Measurements from ENCODE around the gene UBE2L6.

- no peak for TF ChIP-seq CTCF (IDR thresholded peaks at IDR 0.05)
- no peak for TF ChIP-seq POLR2A (IDR thresholded peaks at IDR 0.05)
Measured at GRCh38 chr11:57502870-57503269, 64.6 kb downstream of the UBE2L6 start.
